Esophagus muscularis mucosa (tissue), 4 donors: Measurements from ENCODE around the gene DEPDC4. TPM values are rescaled to one million over a fixed set of nuclear protein-coding genes. Genes with fewer than 3 reads are reported as not detected.
"Not testable (repeated sequence)": the region's sequence is repeated elsewhere in the genome, so short reads cannot be mapped to it uniquely, and the experiment has no call there.

Experiments
- DNase-seq: peaks from one replicate; pipeline ENCODE4 v3.0.0-alpha.2; 2017; ENCODE audit errors: extremely low spot score
- H3K27ac ChIP-seq, 4 donors: fragments of 200-600 bp; sonication (generic); replicated peaks in 1 of 4; 1 replicate in 3 of 4; 2 replicates in 1 of 4; pipeline ENCODE4 v1.5.1; 2016 to 2019; ENCODE audit warnings: mild to moderate bottlenecking in 1 of 4
- H3K27me3 ChIP-seq, 4 donors: fragments of 200-600 bp; sonication (generic); one replicate each; pipeline versions ENCODE4 v1.5.1 to v1.6.0; 2016 to 2019
- H3K36me3 ChIP-seq, 4 donors: fragments of 200-600 bp; sonication (generic); one replicate each; pipeline ENCODE4 v1.5.1; 2016 to 2019
- H3K4me1 ChIP-seq, 4 donors: fragments of 200-600 bp; sonication (generic); one replicate each; pipeline ENCODE4 v1.5.1; 2016 to 2019
- H3K4me3 ChIP-seq, 4 donors: fragments of 200-600 bp; sonication (generic); 1 replicate in 2 of 4; 2 replicates in 2 of 4; pipeline ENCODE4 v1.5.1; 2016 to 2019; ENCODE audit warnings: mild to moderate bottlenecking in 4 of 4, moderate library complexity in 1 of 4
- H3K9me3 ChIP-seq, 4 donors: fragments of 200-600 bp; sonication (generic); 1 replicate in 3 of 4; 2 replicates in 1 of 4; pipeline ENCODE4 v1.5.1; 2016 to 2019
- CTCF ChIP-seq, 3 experiments: fragments of 200-600 bp in 2 of 3; fragments of 450-650 bp in 1 of 3; sonication (generic) in 2 of 3; IDR thresholded peaks; one replicate each; pipeline ENCODE4 v1.5.1; 2017 to 2019; ENCODE audit warnings: antibody characterized with exemption in 3 of 3, mild to moderate bottlenecking in 2 of 3, moderate library complexity in 1 of 3
- EP300 ChIP-seq: sonication (generic); formaldehyde crosslinking; IDR thresholded peaks from one replicate; pipeline ENCODE4 v1.6.1; 2017; ENCODE audit warnings: antibody characterized with exemption
- POLR2A ChIP-seq: fragments of 450-650 bp; IDR thresholded peaks from one replicate; pipeline ENCODE4 v1.6.1; 2017; ENCODE audit warnings: antibody characterized with exemption, moderate library complexity, mild to moderate bottlenecking, low read depth
- POLR2AphosphoS5 ChIP-seq, 2 donors: sonication (generic); formaldehyde crosslinking; IDR thresholded peaks; one replicate each; pipeline ENCODE4 v1.6.1; 2017; ENCODE audit warnings: antibody characterized with exemption in 2 of 2
- WGBS: methylation state at CpG from one replicate; pipeline ENCODE4 v1.1.5; 2018; 5-methylcytosine and 5-hydroxymethylcytosine counted together
- intact Hi-C: fragments of 100-400 bp; cut with DNase I; formaldehyde crosslinking; loops from one replicate; pipeline ENCODE4 v1.15.1; 2023
- total RNA-seq, 4 donors: library from RNA; depleted of rRNA; stranded (reverse); fragments of >200 nt; gene quantifications; one replicate each; pipeline versions ENCODE4 v1.1.0 to v1.2.1, GENCODE V29; 2016

Gene DEPDC4
- total RNA-seq, 4 donors from 2014 or later: 0.34 to 0.50 TPM; not detected in 2

- 37% methylated on average over 5 of the region's 5 CpGs for WGBS
- TF ChIP-seq EP300 (no peak), POLR2AphosphoS5 (IDR thresholded peaks at IDR 0.05) (no peak)
- Histone ChIP-seq H3K27ac (peak overlapping the region in 3 of 4 donors; percentile 21 to 99 (median 98)), H3K27me3 (no peaks in the 10 kb centered on the region), H3K4me1 (peaks cover 20 to 61% (median 51%) of the 10 kb centered on the region in 4 donors), H3K36me3 (no peaks in the 10 kb centered on the region), H3K9me3 (no peaks in the 10 kb centered on the region), H3K4me3 (peak overlapping the region; percentile 87 to 99 (median 95))
- DNase-seq: no peak
- intact Hi-C loops: no loop called here
Measured at GRCh38 chr12:100268835-100269564, 2.1 kb upstream of the DEPDC4 start.

DNA sequence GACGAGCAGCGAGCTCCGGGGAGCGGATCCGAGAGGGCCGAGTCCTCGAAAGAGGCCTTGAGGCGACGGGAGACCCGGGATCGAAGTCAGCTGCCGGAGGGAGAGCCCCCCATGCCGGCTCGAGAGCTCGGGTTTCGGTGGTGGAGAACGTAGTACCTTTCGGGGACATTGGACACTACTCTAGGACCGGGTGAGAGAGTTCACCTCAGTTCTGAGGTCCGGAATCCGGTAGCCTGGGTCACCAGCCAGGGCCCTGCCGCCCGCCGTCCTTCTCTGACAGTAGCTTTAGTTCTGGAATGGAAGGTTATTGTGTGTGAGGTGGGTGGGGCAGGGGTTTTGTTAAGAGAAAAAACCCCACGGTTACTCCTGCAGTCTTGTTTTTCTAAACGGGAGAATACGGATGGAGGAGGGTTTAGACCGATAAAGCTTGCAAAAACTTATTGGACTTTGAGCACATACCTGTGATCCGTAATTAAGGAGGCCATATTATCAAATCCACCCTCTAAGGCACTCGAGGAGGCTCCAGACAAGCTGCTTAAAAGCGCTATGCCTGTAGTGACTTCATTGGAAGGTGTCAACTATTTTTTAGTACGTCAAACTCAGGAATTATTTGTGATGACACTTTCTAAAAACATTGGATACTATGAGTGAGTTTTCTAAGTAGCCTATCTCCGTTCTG is 863 bp upstream of the DEPDC4 start:
- Histone ChIP-seq H3K4me1 (peaks cover 20 to 55% (median 48%) of the 10 kb centered on the region in 4 donors), H3K9me3 (no peaks in the 10 kb centered on the region), H3K27me3 (no peaks in the 10 kb centered on the region), H3K27ac (peak overlapping the region; percentile 98 to 99 (median 98)), H3K36me3 (no peaks in the 10 kb centered on the region), H3K4me3 (peak overlapping the region; percentile 87 to 99 (median 95))
- no peak for TF ChIP-seq CTCF (IDR thresholded peaks at IDR 0.05)
- no peak for TF ChIP-seq POLR2AphosphoS5 (IDR thresholded peaks at IDR 0.05)
- no peak for TF ChIP-seq EP300
- no peak for TF ChIP-seq POLR2A
- no peak for DNase-seq
- WGBS: 0% methylated on average over 14 of the region's 33 CpGs
- intact Hi-C loops: no loop called here

DNA sequence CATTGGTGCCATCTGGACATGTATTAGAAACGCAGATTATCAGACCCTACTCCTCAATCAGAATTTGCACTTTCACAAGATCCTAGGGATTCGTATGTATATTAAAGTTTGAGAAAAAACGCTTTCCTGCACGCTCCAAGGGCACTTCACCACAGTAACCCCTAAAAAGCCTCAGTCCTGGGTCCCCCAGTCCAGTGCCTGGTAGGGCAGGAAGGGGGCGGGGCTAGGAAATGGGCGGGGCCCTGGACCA is 369 bp downstream of the DEPDC4 start:
- no peak for DNase-seq
- TF ChIP-seq CTCF (IDR thresholded peaks at IDR 0.05): no peak
- TF ChIP-seq POLR2A: no peak
- no peak for TF ChIP-seq EP300
- TF ChIP-seq POLR2AphosphoS5 (IDR thresholded peaks at IDR 0.05): no peak
- H3K27me3 ChIP-seq: no peaks in the 10 kb centered on the region
- H3K4me3 ChIP-seq: peak overlapping the region; percentile 87 to 99 (median 95)
- H3K9me3 ChIP-seq: no peaks in the 10 kb centered on the region
- H3K27ac ChIP-seq: peak overlapping the region; percentile 98 to 99 (median 98)
- intact Hi-C loops: no loop called here
- H3K4me1 ChIP-seq: peaks cover 20 to 44% (median 38%) of the 10 kb centered on the region in 4 donors
- 3% methylated on average over 4 of the region's 6 CpGs for WGBS
- no peaks in the 10 kb centered on the region for H3K36me3 ChIP-seq

GRCh38 chr12:100265732-100266584 is 921 bp downstream of the DEPDC4 start:
- DNase-seq: no peak
- H3K4me3 ChIP-seq: peak overlapping the region; percentile 87 to 99 (median 95)
- H3K9me3 ChIP-seq: no peaks in the 10 kb centered on the region
- peak overlapping the region; percentile 98 to 99 (median 98) for H3K27ac ChIP-seq
- TF ChIP-seq CTCF (IDR thresholded peaks at IDR 0.05) (no peak), POLR2AphosphoS5 (IDR thresholded peaks at IDR 0.05) (no peak), EP300 (no peak), POLR2A (no peak)
- H3K27me3 ChIP-seq: no peaks in the 10 kb centered on the region
- no peaks in the 10 kb centered on the region for H3K36me3 ChIP-seq
- intact Hi-C loops: no loop called here
- WGBS: 63% methylated on average over 11 of the region's 11 CpGs
- H3K4me1 ChIP-seq: peaks cover 20 to 39% (median 34%) of the 10 kb centered on the region in 4 donors

- intact Hi-C loops, DNase-seq: not testable (repeated sequence)
Measured at GRCh38 chr12:100265107-100265506, 1.8 kb downstream of the DEPDC4 start.

More at GRCh38 chr12:100265107-100265506, 1.8 kb downstream of the DEPDC4 start:
- not testable (repeated sequence) for H3K9me3 ChIP-seq, H3K27ac ChIP-seq, H3K4me3 ChIP-seq, H3K27me3 ChIP-seq, H3K36me3 ChIP-seq
- peaks cover 20 to 30% (median 26%) of the 10 kb centered on the region in 4 donors for H3K4me1 ChIP-seq
- 96% methylated on average over 5 of the region's 5 CpGs for WGBS
